Fibroblast of lung (primary cell): ENCODE measurements around the gene UPK1A. TPM values are rescaled to one million over a fixed set of nuclear protein-coding genes. Genes with fewer than 3 reads are reported as not detected.
"Not testable (repeated sequence)": the region's sequence is repeated elsewhere in the genome, so short reads cannot be mapped to it uniquely, and the experiment has no call there.

Experiments used
- DNase-seq, 2 donors: peaks; one replicate each; pipeline versions ENCODE4 v3.0.0 to v3.0.0-alpha.2; 2010; ENCODE audit warnings: low read depth in 2 of 2
- H2AFZ ChIP-seq: 2 replicates; pipeline ENCODE4 v1.5.1; 2012; ENCODE audit warnings: low read length, control low read depth, inconsistent platforms
- H3K27ac ChIP-seq: 2 replicates; pipeline ENCODE4 v1.5.1; 2011; ENCODE audit warnings: low read length, control low read depth; ENCODE audit not compliant: insufficient read depth
- H3K27me3 ChIP-seq: 2 replicates; pipeline ENCODE4 v1.5.1; 2011; ENCODE audit warnings: mild to moderate bottlenecking, low read length; ENCODE audit not compliant: control insufficient read depth, insufficient read depth
- H3K36me3 ChIP-seq: 2 replicates; pipeline ENCODE4 v1.5.1; 2011; ENCODE audit warnings: low read length; ENCODE audit not compliant: control insufficient read depth, insufficient read depth
- H3K4me1 ChIP-seq: 2 replicates; pipeline ENCODE4 v1.5.1; 2011; ENCODE audit warnings: low read length; ENCODE audit not compliant: control insufficient read depth, insufficient read depth; ENCODE audit errors: extremely low read depth
- H3K4me2 ChIP-seq: 2 replicates; pipeline ENCODE4 v1.5.1; 2011; ENCODE audit warnings: low read length, control low read depth; ENCODE audit not compliant: insufficient read depth; ENCODE audit errors: extremely low read depth
- H3K4me3 ChIP-seq, 4 experiments: fragments of 200-600 bp in 1 of 4; sonication (generic) in 1 of 4; replicated peaks in 1 of 4; 2 replicates each; pipeline ENCODE4 v1.5.1; 2011 to 2016; ENCODE audit warnings: low read length in 4 of 4, low read depth in 3 of 4, mild to moderate bottlenecking in 3 of 4, control low read depth in 2 of 4, inconsistent platforms in 1 of 4, mixed read lengths in 1 of 4; ENCODE audit not compliant: insufficient read depth in 1 of 4; ENCODE audit errors: control extremely low read depth in 1 of 4
- H3K79me2 ChIP-seq: 2 replicates; pipeline ENCODE4 v1.5.1; 2012; ENCODE audit warnings: mild to moderate bottlenecking, low read length, inconsistent platforms; ENCODE audit not compliant: control insufficient read depth, insufficient read depth
- H3K9ac ChIP-seq: 2 replicates; pipeline ENCODE4 v1.5.1; 2011; ENCODE audit warnings: mild to moderate bottlenecking, low read length, control low read depth; ENCODE audit not compliant: insufficient read depth
- H3K9me3 ChIP-seq: 2 replicates; pipeline ENCODE4 v1.5.1; 2012; ENCODE audit warnings: low read depth, low read length; ENCODE audit not compliant: control insufficient read depth, insufficient read depth
- H4K20me1 ChIP-seq: 2 replicates; pipeline ENCODE4 v1.5.1; 2011; ENCODE audit warnings: low read length; ENCODE audit not compliant: control insufficient read depth, insufficient read depth; ENCODE audit errors: extremely low read depth
- EZH2 ChIP-seq: IDR thresholded peaks from 2 replicates; pipeline ENCODE4 v1.5.1; 2012; ENCODE audit warnings: low read length, control low read depth, mild to moderate bottlenecking; ENCODE audit errors: missing control alignments
- polyA plus RNA-seq, 2 donors: library from polyadenylated mRNA; depleted of rRNA in 1 of 2; stranded (reverse) in 1 of 2; unstranded in 1 of 2; fragments of >200 nt; gene quantifications; 2 replicates each; pipeline ENCODE4 v1.2.1, GENCODE V29; 2011 to 2012; ENCODE audit warnings: missing spikeins in 1 of 2
- total RNA-seq: library from RNA; depleted of rRNA; stranded (reverse); fragments of >200 nt; gene quantifications from 2 replicates; pipeline ENCODE4 v1.2.1, GENCODE V29; 2014
- TF ChIP-seq, protein P1 (sequence below), 2 donors: IDR thresholded peaks in 1 of 2; conservative IDR thresholded peaks in 1 of 2; 1 replicate in 1 of 2; 2 replicates in 1 of 2; pipeline ENCODE4 v1.5.1; 2011 to 2012; ENCODE audit warnings: low read length in 2 of 2, control low read depth in 1 of 2, inconsistent platforms in 1 of 2, low read depth in 1 of 2, mild to moderate bottlenecking in 1 of 2

UPK1A gene
- total and polyA plus RNA-seq, 2 donors (not counting 1 experiment from before 2014, with no cell fraction given) = 0.27 TPM; not detected in 1

DNA sequence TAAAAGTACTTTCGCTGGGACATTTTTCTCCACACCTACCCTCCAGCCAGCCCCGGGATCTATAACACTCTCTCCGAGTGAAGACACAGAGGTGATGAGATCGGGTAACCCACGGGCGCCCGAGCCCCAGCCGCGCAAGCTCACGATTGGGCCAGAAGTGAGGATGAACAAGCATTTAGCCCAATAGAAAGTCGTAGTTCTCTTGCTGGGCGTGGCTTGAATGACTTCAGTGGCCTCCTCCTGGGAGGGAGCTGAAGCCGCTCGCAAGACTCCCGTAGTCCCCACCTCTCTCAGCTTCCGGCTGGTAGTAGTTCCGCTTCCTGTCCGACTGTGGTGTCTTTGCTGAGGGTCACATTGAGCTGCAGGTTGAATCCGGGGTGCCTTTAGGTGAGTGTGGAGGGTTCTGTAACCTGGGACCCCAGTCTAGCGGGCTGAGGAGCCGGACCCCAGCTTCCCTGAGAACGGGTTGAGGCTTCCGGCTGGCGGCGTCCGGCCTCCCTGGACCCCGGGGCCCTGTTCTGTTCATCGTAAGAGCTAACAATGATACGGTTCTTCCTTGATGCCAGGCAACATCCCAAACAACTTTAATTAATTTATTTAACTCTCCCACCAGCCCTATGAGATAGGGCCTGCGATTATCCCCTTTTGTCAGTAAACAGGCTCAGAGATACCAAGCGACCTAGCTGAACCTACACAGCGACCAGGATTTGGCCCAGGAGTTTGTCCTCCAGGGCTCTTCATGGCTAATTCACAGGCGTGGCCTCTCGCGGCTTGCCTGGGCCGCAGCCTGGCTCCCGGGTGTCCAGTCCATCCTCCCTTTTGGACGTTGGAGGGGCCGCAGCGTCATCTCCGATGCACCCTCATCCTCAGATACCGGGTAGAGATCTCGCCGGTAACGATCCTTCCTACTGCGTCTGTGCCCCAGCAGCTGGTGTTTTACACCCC is 18.0 kb upstream of the UPK1A start, which contains the start of gene COX6B1:
Gene COX6B1, plus strand, starts transcription at position 307 of the 945 bp plus-strand sequence. CDS start 2,921 bp downstream, outside the sequence.
- TF ChIP-seq, protein P1, sequence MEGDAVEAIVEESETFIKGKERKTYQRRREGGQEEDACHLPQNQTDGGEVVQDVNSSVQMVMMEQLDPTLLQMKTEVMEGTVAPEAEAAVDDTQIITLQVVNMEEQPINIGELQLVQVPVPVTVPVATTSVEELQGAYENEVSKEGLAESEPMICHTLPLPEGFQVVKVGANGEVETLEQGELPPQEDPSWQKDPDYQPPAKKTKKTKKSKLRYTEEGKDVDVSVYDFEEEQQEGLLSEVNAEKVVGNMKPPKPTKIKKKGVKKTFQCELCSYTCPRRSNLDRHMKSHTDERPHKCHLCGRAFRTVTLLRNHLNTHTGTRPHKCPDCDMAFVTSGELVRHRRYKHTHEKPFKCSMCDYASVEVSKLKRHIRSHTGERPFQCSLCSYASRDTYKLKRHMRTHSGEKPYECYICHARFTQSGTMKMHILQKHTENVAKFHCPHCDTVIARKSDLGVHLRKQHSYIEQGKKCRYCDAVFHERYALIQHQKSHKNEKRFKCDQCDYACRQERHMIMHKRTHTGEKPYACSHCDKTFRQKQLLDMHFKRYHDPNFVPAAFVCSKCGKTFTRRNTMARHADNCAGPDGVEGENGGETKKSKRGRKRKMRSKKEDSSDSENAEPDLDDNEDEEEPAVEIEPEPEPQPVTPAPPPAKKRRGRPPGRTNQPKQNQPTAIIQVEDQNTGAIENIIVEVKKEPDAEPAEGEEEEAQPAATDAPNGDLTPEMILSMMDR (conservative IDR thresholded peaks at IDR 0.05 in 1 of 2, IDR thresholded peaks at IDR 0.05 in 1 of 2; ENCODE audit: low read depth in 1 of 2, low read length in 2 of 2) = no peak
- no peak for TF ChIP-seq EZH2
- Histone ChIP-seq H3K4me1 (peaks cover 4% of the 10 kb centered on the region), H3K27me3 (no peaks in the 10 kb centered on the region), H3K9ac (peak within 1 kb of the TSS; percentile 52), H2AFZ (peak within 1 kb of the TSS; percentile 9), H3K4me2 (peak within 1 kb of the TSS; percentile 96), H3K4me3 (peak within 1 kb of the TSS; percentile 50 to 92 (median 78)), H3K79me2 (peaks cover 16% of the 10 kb centered on the region), H3K9me3 (no peaks in the 10 kb centered on the region), H3K27ac (peak within 1 kb of the TSS; percentile 53), H4K20me1 (no peaks in the 10 kb centered on the region), H3K36me3 (no peaks in the 10 kb centered on the region)
- peak; percentile 96 to 97 for DNase-seq

DNA sequence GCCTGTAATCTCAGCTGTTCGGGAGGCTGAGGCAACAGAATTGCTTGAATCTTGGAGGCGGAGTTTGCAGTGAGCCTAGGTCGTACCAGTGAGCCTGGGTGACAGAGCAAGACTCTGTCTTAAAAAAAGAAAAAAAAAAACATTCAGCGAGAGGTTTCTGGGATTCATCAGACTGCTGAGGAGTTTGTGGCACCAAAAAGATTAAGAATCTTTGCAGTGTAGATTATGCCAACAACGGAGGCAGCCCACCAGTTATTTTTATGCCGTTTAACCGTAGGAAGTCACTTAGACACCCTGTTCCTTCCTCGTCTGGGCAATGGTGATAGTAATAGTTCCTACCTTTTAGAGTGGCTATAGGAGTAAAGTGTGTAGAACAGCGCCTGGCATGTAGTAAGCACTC is 15.7 kb upstream of the UPK1A start:
- no peak overlapping the region for H3K4me3 ChIP-seq
- TF ChIP-seq EZH2 = no peak
- TF ChIP-seq, protein P1 (conservative IDR thresholded peaks at IDR 0.05 in 1 of 2, IDR thresholded peaks at IDR 0.05 in 1 of 2; ENCODE audit: low read depth in 1 of 2, low read length in 2 of 2) = no peak
- H3K36me3 ChIP-seq = peaks cover 4% of the 10 kb centered on the region
- no peak overlapping the region for H3K4me2 ChIP-seq
- no peak overlapping the region for H3K27ac ChIP-seq
- no peaks in the 10 kb centered on the region for H3K9me3 ChIP-seq
- no peak for DNase-seq
- no peak overlapping the region for H2AFZ ChIP-seq
- no peaks in the 10 kb centered on the region for H4K20me1 ChIP-seq
- no peaks in the 10 kb centered on the region for H3K27me3 ChIP-seq
- no peak overlapping the region for H3K9ac ChIP-seq
- peaks cover 3% of the 10 kb centered on the region for H3K4me1 ChIP-seq
- H3K79me2 ChIP-seq = peaks cover 16% of the 10 kb centered on the region

DNA sequence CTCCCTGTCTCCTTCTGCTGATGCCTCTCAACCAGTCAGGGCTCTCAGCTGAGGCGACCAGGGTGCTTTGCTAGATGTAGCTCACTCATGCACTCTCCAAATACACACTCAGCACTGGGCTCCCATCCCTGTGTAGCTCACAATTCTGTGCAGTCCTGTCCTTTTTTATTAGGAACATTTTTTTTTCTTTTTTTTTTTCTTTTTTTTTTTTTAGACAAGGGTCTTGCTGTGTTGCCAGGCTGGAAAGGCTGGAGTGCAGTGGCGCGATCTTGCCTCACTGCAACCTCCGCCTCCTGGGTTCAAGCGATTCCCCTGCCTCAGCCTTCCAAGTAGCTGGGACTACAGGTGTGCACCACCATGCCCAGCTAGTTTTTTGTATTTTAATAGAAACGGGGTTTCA is 11.5 kb upstream of the UPK1A start:
- DNase-seq, H3K79me2 ChIP-seq, H3K4me3 ChIP-seq, H3K9ac ChIP-seq, H3K9me3 ChIP-seq, H4K20me1 ChIP-seq, H3K27me3 ChIP-seq, H3K27ac ChIP-seq, H3K4me1 ChIP-seq, H3K36me3 ChIP-seq, H2AFZ ChIP-seq, H3K4me2 ChIP-seq: not testable (repeated sequence)
